ENCODE data around the gene CLCF1. TPM values are rescaled to one million over a fixed set of nuclear protein-coding genes. Genes with fewer than 3 reads are reported as not detected.

CLCF1 gene
- total RNA-seq, 4 donors from 2014 or later, result 1.8 to 46.4 (median 5.8) TPM

DNA sequence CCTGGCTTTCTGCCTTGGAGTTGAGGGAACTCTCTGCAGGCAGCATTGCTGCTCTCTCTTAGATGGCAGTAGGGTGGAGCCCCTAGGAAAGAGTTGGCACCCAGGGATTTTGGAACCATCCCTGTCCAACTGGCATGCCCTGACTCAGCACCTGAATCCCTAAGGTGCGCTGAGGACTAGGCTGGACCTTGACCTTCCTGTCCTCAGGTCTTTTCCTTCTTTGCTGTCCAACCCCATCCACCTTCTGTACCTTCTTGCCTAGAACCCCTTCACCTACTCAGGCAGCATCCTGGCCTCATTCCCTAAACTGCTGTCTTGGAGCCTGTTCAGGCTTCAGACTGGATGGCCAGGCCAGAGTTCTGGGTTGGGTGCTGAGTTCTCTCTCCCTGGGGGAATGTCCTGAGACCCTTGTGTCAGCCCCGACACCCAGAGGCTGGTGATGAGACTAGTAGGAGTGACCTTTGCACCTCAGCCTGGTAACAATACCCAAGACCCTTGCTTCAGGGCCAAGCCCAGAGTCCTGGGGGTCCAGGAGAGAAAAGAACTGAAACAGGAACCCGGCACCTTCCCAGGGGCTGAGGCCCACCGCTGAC lies 17.5 kb downstream of the CLCF1 start:
- 20 to 57% methylated on average over 3 of the region's 4 CpGs for WGBS, 2 donors (ENCODE audit: low coverage in 1 of 2)
- DNase-seq, result peak; percentile 51
- TF ChIP-seq POLR2AphosphoS5 (IDR thresholded peaks at IDR 0.05) (peak in 2 of 3 donors; percentile 47 to 51), EP300 (IDR thresholded peaks at IDR 0.05; ENCODE audit: low read depth) (no peak), CTCF (IDR thresholded peaks at IDR 0.05) (no peak), POLR2A (IDR thresholded peaks at IDR 0.05) (peak; percentile 16)
- intact Hi-C loops (cut with DNase I; ENCODE audit: low total_unique reads), result no loop called here
- peak overlapping the region in 2 of 4 donors; percentile 11 to 19 for H3K4me3 ChIP-seq
- no peaks in the 10 kb centered on the region for H3K36me3 ChIP-seq
- in situ Hi-C loops (cut with MboI; ENCODE audit: low pct_ligation_motif_present in 1 of 4, low pct_unique_long_range_greater_than_20kb in 1 of 4, low sequenced_read_pairs in 3 of 4), result no loop called here
- no peaks in the 10 kb centered on the region for H3K9me3 ChIP-seq
- peak overlapping the region; percentile 96 to 100 (median 99) for H3K27ac ChIP-seq
- H3K27me3 ChIP-seq, result no peaks in the 10 kb centered on the region
- peaks cover 52 to 65% (median 58%) of the 10 kb centered on the region in 4 donors for H3K4me1 ChIP-seq

GRCh38 chr11:67355023-67355793 lies 18.2 kb downstream of the CLCF1 start:
- Histone ChIP-seq H3K9me3 (no peaks in the 10 kb centered on the region), H3K4me1 (peaks cover 53 to 69% (median 62%) of the 10 kb centered on the region in 4 donors), H3K36me3 (no peaks in the 10 kb centered on the region), H3K4me3 (peak overlapping the region in 1 of 4 donors; percentile 6), H3K27me3 (no peaks in the 10 kb centered on the region), H3K27ac (peak overlapping the region; percentile 96 to 100 (median 99))
- no peak for DNase-seq
- in situ Hi-C loops (cut with MboI; ENCODE audit: low pct_ligation_motif_present in 1 of 4, low pct_unique_long_range_greater_than_20kb in 1 of 4, low sequenced_read_pairs in 3 of 4), result no loop called here
- WGBS, 2 donors (ENCODE audit: low coverage in 1 of 2), result 54% methylated on average over 9 of the region's 11 CpGs; no CpG with 5 or more reads in 1 of the 2 donors
- TF ChIP-seq EP300 (IDR thresholded peaks at IDR 0.05; ENCODE audit: low read depth), result no peak
- no peak for TF ChIP-seq POLR2AphosphoS5 (IDR thresholded peaks at IDR 0.05)
- TF ChIP-seq CTCF (IDR thresholded peaks at IDR 0.05), result no peak
- TF ChIP-seq POLR2A (IDR thresholded peaks at IDR 0.05), result no peak
- intact Hi-C loops (cut with DNase I; ENCODE audit: low total_unique reads), result no loop called here

GRCh38 chr11:67354075-67355022 lies 19.0 kb downstream of the CLCF1 start:
- intact Hi-C loops (cut with DNase I; ENCODE audit: low total_unique reads), result no loop called here
- peak overlapping the region; percentile 96 to 100 (median 99) for H3K27ac ChIP-seq
- WGBS, 2 donors (ENCODE audit: low coverage in 1 of 2), result 6 to 21% methylated on average over 2 to 8 of the region's 8 CpGs

More at GRCh38 chr11:67354075-67355022, 19.0 kb downstream of the CLCF1 start:
- DNase-seq, result peak; percentile 90
- Histone ChIP-seq H3K9me3 (no peaks in the 10 kb centered on the region), H3K4me1 (peaks cover 53 to 69% (median 62%) of the 10 kb centered on the region in 4 donors), H3K36me3 (no peaks in the 10 kb centered on the region), H3K4me3 (peak overlapping the region; percentile 10 to 79 (median 68)), H3K27me3 (no peaks in the 10 kb centered on the region)
- TF ChIP-seq POLR2A (IDR thresholded peaks at IDR 0.05) (peak; percentile 83), EP300 (IDR thresholded peaks at IDR 0.05; ENCODE audit: low read depth) (peak; percentile 46), POLR2AphosphoS5 (IDR thresholded peaks at IDR 0.05) (peak; percentile 71 to 90 (median 80)), CTCF (IDR thresholded peaks at IDR 0.05) (peak in 2 of 5 experiments; percentile 28 to 45)
- in situ Hi-C loops (cut with MboI; ENCODE audit: low pct_ligation_motif_present in 1 of 4, low pct_unique_long_range_greater_than_20kb in 1 of 4, low sequenced_read_pairs in 3 of 4), result no loop called here

Measured in transverse colon (tissue), 4 donors.